HL-60 (cell line): ENCODE data around the gene UAP1.

Source experiments
- CTCF ChIP-seq: IDR thresholded peaks from one replicate; pipeline ENCODE4 v1.5.1; 2011; ENCODE audit warnings: low read length, control low read depth, inconsistent platforms; ENCODE audit not compliant: insufficient read depth
- GABPA ChIP-seq: IDR thresholded peaks from 2 replicates; pipeline ENCODE4 v1.6.1; 2012; ENCODE audit warnings: low read depth
- POLR2AphosphoS5 ChIP-seq: IDR thresholded peaks from 2 replicates; pipeline ENCODE4 v1.6.1; 2012; ENCODE audit warnings: low read depth
- REST ChIP-seq: IDR thresholded peaks from 2 replicates; pipeline ENCODE4 v1.6.1; 2012; ENCODE audit warnings: low read depth; ENCODE audit not compliant: insufficient replicate concordance

GRCh38 chr1:162554258-162554657, 7.3 kb upstream of the UAP1 start:
- TF ChIP-seq CTCF (no peak), POLR2AphosphoS5 (no peak), REST (no peak), GABPA (no peak)
